SK-N-SH (cell line): Measurements from ENCODE around the gene MYO1D. TPM values are rescaled to one million over a fixed set of nuclear protein-coding genes. Genes with fewer than 3 reads are reported as not detected.

Experiments
- CTCF ChIA-PET: fragments of 300-600, 350-600 bp; formaldehyde crosslinking; extraction: SDS; loops from one replicate; lab custom pipeline; 2021; lab: Yijun Ruan, JAX
- POLR2A ChIA-PET: fragments of 350-600 bp; sonication (Branson Sonifier 250); formaldehyde crosslinking; extraction: SDS; loops from one replicate; lab custom pipeline; 2020; ENCODE audit warnings: antibody characterized with exemption, inconsistent platforms; lab: Yijun Ruan, JAX
- DNase-seq: peaks from one replicate; pipeline ENCODE4 v3.0.0; 2012
- H2AFZ ChIP-seq: fragments of 200-600 bp; sonication (generic); 2 replicates; pipeline ENCODE4 v1.8.1; 2016; ENCODE audit warnings: antibody characterized with exemption, mild to moderate bottlenecking, low read depth
- H3F3A ChIP-seq: fragments of 200-600 bp; sonication (generic); replicated peaks from 2 replicates; pipeline ENCODE3; 2016; ENCODE audit warnings: antibody characterized with exemption, mild to moderate bottlenecking; ENCODE audit not compliant: insufficient read depth
- H3K27ac ChIP-seq, 2 experiments: fragments of 200-500 bp in 1 of 2; fragments of 200-600 bp in 1 of 2; sonication (Bioruptor generic) in 1 of 2; sonication (generic), shearing (Covaris generic) in 1 of 2; 2 replicates each; pipeline versions ENCODE4 v1.5.1 to v1.6.1; 2014 to 2016; ENCODE audit warnings: low read depth in 2 of 2, inconsistent platforms in 1 of 2, low read length in 1 of 2, mild to moderate bottlenecking in 1 of 2, mixed read lengths in 1 of 2
- H3K27me3 ChIP-seq: fragments of 200-600 bp; sonication (generic), shearing (Covaris generic); 2 replicates; pipeline ENCODE4 v1.6.1; 2016; ENCODE audit warnings: mixed run types; ENCODE audit not compliant: insufficient read depth
- H3K36me3 ChIP-seq, 2 experiments: fragments of 200-500 bp in 1 of 2; fragments of 200-600 bp in 1 of 2; sonication (Bioruptor generic) in 1 of 2; sonication (generic) in 1 of 2; replicated peaks in 1 of 2; 2 replicates each; pipeline versions ENCODE3 to v1.5.1; 2014 to 2016; ENCODE audit warnings: low read length in 1 of 2, mild to moderate bottlenecking in 1 of 2; ENCODE audit not compliant: insufficient read depth in 2 of 2, control insufficient read depth in 1 of 2
- H3K4me1 ChIP-seq, 2 experiments: fragments of 200-500 bp in 1 of 2; fragments of 200-600 bp in 1 of 2; sonication (Bioruptor generic) in 1 of 2; sonication (generic), shearing (Covaris generic) in 1 of 2; 2 replicates each; pipeline versions ENCODE4 v1.5.1 to v1.6.1; 2014 to 2016; ENCODE audit warnings: low read depth in 1 of 2, low read length in 1 of 2, mixed run types in 1 of 2; ENCODE audit not compliant: insufficient read depth in 2 of 2, control insufficient read depth in 1 of 2
- H3K4me2 ChIP-seq: fragments of 200-600 bp; sonication (generic), shearing (Covaris generic); 2 replicates; pipeline ENCODE4 v1.6.1; 2017; ENCODE audit warnings: mixed run types
- H3K4me3 ChIP-seq, 2 experiments: fragments of 200-500 bp in 1 of 2; fragments of 200-600 bp in 1 of 2; sonication (Bioruptor generic) in 1 of 2; sonication (generic), shearing (Covaris generic) in 1 of 2; 2 replicates each; pipeline versions ENCODE4 v1.5.1 to v1.8.1; 2014 to 2016; ENCODE audit warnings: low read depth in 2 of 2, inconsistent platforms in 1 of 2, low read length in 1 of 2, mild to moderate bottlenecking in 1 of 2, mixed read lengths in 1 of 2, moderate library complexity in 1 of 2
- H3K79me2 ChIP-seq: fragments of 200-600 bp; sonication (generic); 2 replicates; pipeline ENCODE4 v1.8.1; 2017; ENCODE audit warnings: mild to moderate bottlenecking; ENCODE audit not compliant: insufficient read depth
- H3K9ac ChIP-seq: fragments of 200-600 bp; sonication (generic); 2 replicates; pipeline ENCODE4 v1.6.1; 2017; ENCODE audit warnings: mixed run types
- H3K9me2 ChIP-seq: fragments of 200-600 bp; sonication (generic); 2 replicates; pipeline ENCODE4 v1.6.1; 2017; ENCODE audit warnings: mixed run types
- H3K9me3 ChIP-seq: fragments of 200-600 bp; sonication (generic); 2 replicates; pipeline ENCODE4 v1.6.1; 2017; ENCODE audit warnings: mixed run types, mild to moderate bottlenecking, moderate library complexity
- H4K20me1 ChIP-seq: fragments of 200-600 bp; sonication (generic); 2 replicates; pipeline ENCODE4 v1.6.1; 2017; ENCODE audit warnings: mild to moderate bottlenecking, mixed run types; ENCODE audit not compliant: insufficient read depth
- CHD2 ChIP-seq: fragments of 150-350 bp; IDR thresholded peaks from 2 replicates; pipeline ENCODE4 v1.6.1; 2018; ENCODE audit warnings: low read length; ENCODE audit not compliant: partially characterized antibody
- CTCF ChIP-seq: fragments of 200-600 bp; sonication (generic); IDR thresholded peaks from 2 replicates; pipeline ENCODE4 v1.6.1; 2017; ENCODE audit warnings: antibody characterized with exemption, mild to moderate bottlenecking, moderate library complexity
- ELF1 ChIP-seq: IDR thresholded peaks from 2 replicates; pipeline ENCODE4 v1.4.0; 2012
- EP300 ChIP-seq, 2 experiments: IDR thresholded peaks; 2 replicates each; pipeline versions ENCODE4 v1.4.0 to v1.6.1; 2012; ENCODE audit warnings: borderline replicate concordance in 1 of 2, low read depth in 1 of 2, low read length in 1 of 2
- EZH2phosphoT487 ChIP-seq: fragments of 200-600 bp; sonication (generic); IDR thresholded peaks from 2 replicates; pipeline ENCODE4 v1.6.1; 2017; ENCODE audit warnings: low read depth, mixed run types, mild to moderate bottlenecking, antibody characterized with exemption, moderate library complexity, borderline replicate concordance
- FOSL2 ChIP-seq: IDR thresholded peaks from 2 replicates; pipeline ENCODE4 v1.4.0; 2012; ENCODE audit warnings: low read depth, mild to moderate bottlenecking, moderate library complexity, borderline replicate concordance
- FOXJ3 ChIP-seq: sonication (generic); formaldehyde crosslinking; IDR thresholded peaks from 2 replicates; pipeline ENCODE4 v1.5.1; 2020; ENCODE audit warnings: mild to moderate bottlenecking, missing genetic modification reagents
- FOXM1 ChIP-seq: IDR thresholded peaks from 2 replicates; pipeline ENCODE4 v1.4.0; 2012; ENCODE audit warnings: low read depth, mild to moderate bottlenecking
- GABPA ChIP-seq: IDR thresholded peaks from 2 replicates; pipeline ENCODE4 v1.4.0; 2012; ENCODE audit warnings: low read depth, mild to moderate bottlenecking
- GATA2 ChIP-seq: sonication (generic); formaldehyde crosslinking; IDR thresholded peaks from 2 replicates; pipeline ENCODE4 v1.5.0; 2020; ENCODE audit warnings: mild to moderate bottlenecking, missing genetic modification reagents
- IRF3 ChIP-seq: fragments of 150-350 bp; IDR thresholded peaks from 2 replicates; pipeline ENCODE4 v1.6.1; 2016; ENCODE audit warnings: mild to moderate bottlenecking, low read depth, low read length
- JUND ChIP-seq: IDR thresholded peaks from 2 replicates; pipeline ENCODE4 v1.4.0; 2012
- MAX ChIP-seq: IDR thresholded peaks from 2 replicates; pipeline ENCODE4 v1.4.0; 2012; ENCODE audit warnings: low read depth
- MXI1 ChIP-seq: IDR thresholded peaks from 2 replicates; pipeline ENCODE4 v1.6.1; 2012; ENCODE audit warnings: mild to moderate bottlenecking, low read depth, low read length, improper control_type of control experiment
- NFIC ChIP-seq: IDR thresholded peaks from 2 replicates; pipeline ENCODE4 v1.4.0; 2012; ENCODE audit warnings: borderline replicate concordance
- NRF1 ChIP-seq: IDR thresholded peaks from 2 replicates; pipeline ENCODE4 v1.6.1; 2012; ENCODE audit warnings: low read depth, mild to moderate bottlenecking, low read length
- PBX3 ChIP-seq: IDR thresholded peaks from 2 replicates; pipeline ENCODE4; 2012
- POLR2AphosphoS5 ChIP-seq: IDR thresholded peaks from 2 replicates; pipeline ENCODE4 v1.6.1; 2012; ENCODE audit warnings: low read depth, low read length
- RFX5 ChIP-seq: IDR thresholded peaks from 2 replicates; pipeline ENCODE4 v1.6.1; 2012; ENCODE audit warnings: mild to moderate bottlenecking, improper control_type of control experiment, low read length
- SIN3A ChIP-seq: IDR thresholded peaks from 2 replicates; pipeline ENCODE4 v1.6.1; 2012; ENCODE audit warnings: low read depth, mild to moderate bottlenecking, low read length, moderate library complexity, borderline replicate concordance
- SMC3 ChIP-seq: IDR thresholded peaks from 2 replicates; pipeline ENCODE4 v1.6.1; 2012; ENCODE audit warnings: low read depth, low read length, improper control_type of control experiment
- TAF1 ChIP-seq: IDR thresholded peaks from 2 replicates; pipeline ENCODE4 v1.6.1; 2012; ENCODE audit warnings: low read depth, mild to moderate bottlenecking, low read length, moderate library complexity, borderline replicate concordance
- USF1 ChIP-seq: IDR thresholded peaks from 2 replicates; pipeline ENCODE4 v1.4.0; 2012; ENCODE audit warnings: low read depth, borderline replicate concordance
- USF2 ChIP-seq: fragments of 150-350 bp; IDR thresholded peaks from 2 replicates; pipeline ENCODE4 v1.6.1; 2017; ENCODE audit warnings: antibody characterized with exemption, low read length, low read depth, borderline replicate concordance
- WGBS: methylation state at CpG from one replicate; pipeline ENCODE4 v1.1.6; 2017; ENCODE audit warnings: low lambda C conversion rate; 5-methylcytosine and 5-hydroxymethylcytosine counted together
- polyA plus RNA-seq, 3 experiments: library from polyadenylated mRNA; depleted of rRNA; stranded (reverse); fragments of >200 nt; gene quantifications; 2 replicates each; pipeline ENCODE4 v1.2.3, GENCODE V29; 2012

Gene MYO1D
- polyA plus RNA-seq, 1 of the 3 experiments (the other 2 are of a cell fraction), result 20.4 TPM

GRCh38 chr17:32575852-32576251, 301.1 kb downstream of the MYO1D start:
- no peak overlapping the region for H3K9ac ChIP-seq
- no peaks in the 10 kb centered on the region for H3K79me2 ChIP-seq
- H3K9me3 ChIP-seq, result peaks cover 4% of the 10 kb centered on the region; the same call in 1 of the 2 replicates
- no peak for DNase-seq
- peaks cover 8% of the 10 kb centered on the region for H3F3A ChIP-seq
- no peak overlapping the region for H3K4me3 ChIP-seq
- H3K9me2 ChIP-seq, result no peaks in the 10 kb centered on the region
- no peak overlapping the region for H3K4me2 ChIP-seq
- H3K36me3 ChIP-seq, result no peaks in the 10 kb centered on the region
- H2AFZ ChIP-seq, result no peak overlapping the region
- no peaks in the 10 kb centered on the region for H4K20me1 ChIP-seq
- no peaks in the 10 kb centered on the region for H3K27me3 ChIP-seq
- no peak for TF ChIP-seq NFIC
- no peak for TF ChIP-seq FOXJ3 (CRISPR knock-in tag)
- no peak for TF ChIP-seq CTCF
- TF ChIP-seq JUND, result no peak
- no peak for TF ChIP-seq SMC3
- no peak for TF ChIP-seq SIN3A
- no peak for TF ChIP-seq USF2
- no peak for TF ChIP-seq MXI1
- TF ChIP-seq CHD2, result no peak
- no peak for TF ChIP-seq GATA2 (CRISPR knock-in tag)
- no peak for TF ChIP-seq NRF1
- TF ChIP-seq TAF1, result no peak
- H3K27ac ChIP-seq, result no peak overlapping the region
- CTCF ChIA-PET, result interaction anchor here (0.8 to 1.2 kb wide), 2 partner anchors 92 to 113 kb away, joined by 4 to 5 read pairs; no protein-coding TSS in a partner anchor
- H3K4me1 ChIP-seq, result no peaks in the 10 kb centered on the region; a peak in 1 of 4 replicates
- POLR2A ChIA-PET, result no interaction called here

- no peak overlapping the region for H3K4me3 ChIP-seq
- H3K4me2 ChIP-seq, result no peak overlapping the region
- H4K20me1 ChIP-seq, result no peaks in the 10 kb centered on the region
- H3K9me3 ChIP-seq, result no peaks in the 10 kb centered on the region
- WGBS, result 100% methylated on average over 2 of the region's 2 CpGs
- H2AFZ ChIP-seq, result no peak overlapping the region
- H3K9ac ChIP-seq, result no peak overlapping the region
- H3K9me2 ChIP-seq, result no peaks in the 10 kb centered on the region
- ChIA-PET POLR2A (no interaction called here), CTCF (no interaction called here)
- peak overlapping the region in 1 of 2 experiments; percentile 34; a peak in 1 of 4 replicates for H3K27ac ChIP-seq
- peaks cover 0 to 2% of the 10 kb centered on the region in 2 experiments for H3K36me3 ChIP-seq
- H3F3A ChIP-seq, result peaks cover 4% of the 10 kb centered on the region
- H3K27me3 ChIP-seq, result no peaks in the 10 kb centered on the region
- DNase-seq, result no peak
- no peaks in the 10 kb centered on the region for H3K79me2 ChIP-seq
- H3K4me1 ChIP-seq, result peaks cover 0 to 2% of the 10 kb centered on the region in 2 experiments; a peak in 1 of 4 replicates
- TF ChIP-seq IRF3 (no peak), GABPA (no peak), MAX (no peak), EZH2phosphoT487 (no peak), ELF1 (no peak), NFIC (no peak), GATA2 (CRISPR knock-in tag) (no peak), PBX3 (no peak), EP300 (IDR thresholded peaks at IDR 0.05; ENCODE audit: borderline replicate concordance in 1 of 2, low read depth in 1 of 2, low read length in 1 of 2) (no peak), USF1 (no peak), FOXM1 (no peak), POLR2AphosphoS5 (no peak), RFX5 (no peak), TAF1 (no peak), CHD2 (no peak), FOSL2 (no peak), SMC3 (no peak)
Observed at GRCh38 chr17:32570081-32570396, 306.9 kb downstream of the MYO1D start.
